Keratinocyte (primary cell): Measurements from ENCODE around the gene ATP11A.

Experiments used
- CTCF ChIP-seq, 3 experiments: IDR thresholded peaks in 1 of 3; conservative IDR thresholded peaks in 1 of 3; optimal IDR thresholded peaks in 1 of 3; 2 replicates in 2 of 3; 3 replicates in 1 of 3; pipeline versions ENCODE3 to v1.5.1; 2011; ENCODE audit warnings: low read length in 3 of 3, mild to moderate bottlenecking in 3 of 3, moderate library complexity in 2 of 3, control low read depth in 1 of 3, inconsistent platforms in 1 of 3; ENCODE audit not compliant: insufficient read depth in 2 of 3; ENCODE audit errors: extremely low read depth in 1 of 3
- EZH2 ChIP-seq: IDR thresholded peaks from one replicate; pipeline ENCODE4 v1.6.1; 2012; ENCODE audit warnings: inconsistent platforms, mild to moderate bottlenecking, low read length, moderate library complexity

GRCh38 chr13:112870051-112870331 lies 180.2 kb downstream of the ATP11A start:
- TF ChIP-seq CTCF (optimal IDR thresholded peaks at IDR 0.05 in 1 of 3, IDR thresholded peaks at IDR 0.05 in 1 of 3, conservative IDR thresholded peaks at IDR 0.05 in 1 of 3; ENCODE audit: extremely low read depth in 1 of 3, insufficient read depth in 2 of 3, low read length in 3 of 3) (no peak), EZH2 (no peak)
